Peyer's patch (tissue), 4 donors: ENCODE results near the gene PSTPIP2.

ENCODE experiments used
- CTCF ChIP-seq, 6 experiments: fragments of 450-650 bp in 4 of 6; fragments of 200-600 bp in 2 of 6; sonication (generic) in 1 of 6; IDR thresholded peaks; one replicate each; pipeline ENCODE4 v1.5.1; 2017 to 2019; ENCODE audit warnings: antibody characterized with exemption in 6 of 6, mild to moderate bottlenecking in 3 of 6, moderate library complexity in 1 of 6
- POLR2A ChIP-seq, 2 donors: fragments of 450-650 bp; IDR thresholded peaks; one replicate each; pipeline ENCODE4 v1.5.1; 2017; ENCODE audit warnings: antibody characterized with exemption in 2 of 2, mild to moderate bottlenecking in 2 of 2, moderate library complexity in 2 of 2

- TF ChIP-seq CTCF (IDR thresholded peaks at IDR 0.05) = peak in 1 of 6 experiments; percentile 20
- no peak for TF ChIP-seq POLR2A (IDR thresholded peaks at IDR 0.05)
Observed at GRCh38 chr18:46096651-46097300, 24.7 kb upstream of the PSTPIP2 start.
